NCI-H146 (cell line): Measurements from ENCODE around the gene IL32.

Source experiments
- DNase-seq: peaks from one replicate; lab custom pipeline; 2025; lab: John Stamatoyannopoulos, UW

Gene IL32

GRCh38 chr16:3027983-3028715, 37.3 kb upstream of the IL32 start:
- peak; percentile 93 for DNase-seq

- no peak for DNase-seq
Measured at GRCh38 chr16:3028716-3029319, 36.6 kb upstream of the IL32 start.

GRCh38 chr16:3029491-3030221, 35.8 kb upstream of the IL32 start:
- DNase-seq: no peak

- DNase-seq: no peak
Measured at GRCh38 chr16:3030222-3031212, 34.9 kb upstream of the IL32 start.

GRCh38 chr16:3032624-3033023, 32.8 kb upstream of the IL32 start:
- no peak for DNase-seq

GRCh38 chr16:3035289-3035971, 30.0 kb upstream of the IL32 start:
- DNase-seq: no peak

- peak; percentile 53 for DNase-seq
Measured at GRCh38 chr16:3035972-3036725, 29.3 kb upstream of the IL32 start.

GRCh38 chr16:3036726-3037315, 28.6 kb upstream of the IL32 start, which contains the start of gene BICDL2:
Gene BICDL2, minus strand, starts transcription at chr16:3036944. Its CDS starts 1,448 bp downstream, at chr16:3035496.
- peak; percentile 85 for DNase-seq

- peak; percentile 62 for DNase-seq
Measured at GRCh38 chr16:3038256-3038655, 27.2 kb upstream of the IL32 start.

GRCh38 chr16:3038896-3039295, 26.5 kb upstream of the IL32 start:
- DNase-seq: no peak

GRCh38 chr16:3042376-3042775, 23.1 kb upstream of the IL32 start:
- DNase-seq: no peak

GRCh38 chr16:3044708-3045107, 20.7 kb upstream of the IL32 start:
- no peak for DNase-seq

- DNase-seq: peak; percentile 41
Measured at GRCh38 chr16:3045758-3046640, 19.4 kb upstream of the IL32 start, which contains the start of gene MMP25. Gene MMP25, plus strand, starts transcription at chr16:3046561. Its CDS starts 357 bp downstream, at chr16:3046918.

- no peak for DNase-seq
Measured at GRCh38 chr16:3046641-3047386, 18.6 kb upstream of the IL32 start.

- no peak for DNase-seq
Measured at GRCh38 chr16:3047387-3047720, 18.1 kb upstream of the IL32 start.

GRCh38 chr16:3049921-3050481, 15.4 kb upstream of the IL32 start:
- no peak for DNase-seq

- DNase-seq: no peak
Measured at GRCh38 chr16:3050487-3050886, 15.0 kb upstream of the IL32 start.

GRCh38 chr16:3051009-3051408, 14.4 kb upstream of the IL32 start:
- peak; percentile 64 for DNase-seq
